Kidney epithelial cell (primary cell): ENCODE measurements around the gene ATXN10. TPM values are rescaled to one million over a fixed set of nuclear protein-coding genes. Genes with fewer than 3 reads are reported as not detected.

Experiments used
- DNase-seq: peaks from one replicate; pipeline ENCODE4 v3.0.0-alpha.2; 2010; ENCODE audit warnings: low read depth
- H3K27me3 ChIP-seq: 2 replicates; pipeline ENCODE4 v1.6.0; 2011; ENCODE audit warnings: low read length; ENCODE audit not compliant: control insufficient read depth, insufficient read depth
- H3K36me3 ChIP-seq: 2 replicates; pipeline ENCODE4 v1.5.1; 2011; ENCODE audit warnings: low read length; ENCODE audit not compliant: control insufficient read depth, insufficient read depth
- H3K4me3 ChIP-seq: 2 replicates; pipeline ENCODE4 v1.5.1; 2011; ENCODE audit warnings: low read depth, mild to moderate bottlenecking, control low read depth, low read length
- CTCF ChIP-seq: IDR thresholded peaks from 2 replicates; pipeline ENCODE4 v1.5.1; 2011; ENCODE audit warnings: mild to moderate bottlenecking, moderate library complexity, low read length, control low read depth, inconsistent platforms; ENCODE audit not compliant: insufficient read depth, poor library complexity, severe bottlenecking
- total RNA-seq: library from RNA; depleted of rRNA; stranded (reverse); fragments of >200 nt; gene quantifications from 2 replicates; pipeline ENCODE4 v1.2.3, GENCODE V29; 2015

ATXN10 gene
- total RNA-seq, 1 donor from 2014 or later, result 127 TPM

GRCh38 chr22:45864959-45865476 is 193.4 kb downstream of the ATXN10 start:
- TF ChIP-seq CTCF, result no peak
- Histone ChIP-seq H3K4me3 (no peak overlapping the region), H3K27me3 (peaks cover 39% of the 10 kb centered on the region), H3K36me3 (no peaks in the 10 kb centered on the region)
- no peak for DNase-seq

- no peak for DNase-seq
- Histone ChIP-seq H3K27me3 (peaks cover 39% of the 10 kb centered on the region), H3K36me3 (no peaks in the 10 kb centered on the region), H3K4me3 (no peak overlapping the region)
- no peak for TF ChIP-seq CTCF
These were observed 194.0 kb downstream of the ATXN10 start for GRCh38 chr22:45865561-45866125.

GRCh38 chr22:45866126-45866645 is 194.6 kb downstream of the ATXN10 start:
- Histone ChIP-seq H3K27me3 (peaks cover 39% of the 10 kb centered on the region), H3K36me3 (no peaks in the 10 kb centered on the region)
- no peak for TF ChIP-seq CTCF

GRCh38 chr22:45866646-45867117 is 195.0 kb downstream of the ATXN10 start:
- Histone ChIP-seq H3K4me3 (peak overlapping the region; percentile 24), H3K36me3 (no peaks in the 10 kb centered on the region), H3K27me3 (peaks cover 39% of the 10 kb centered on the region)
- DNase-seq, result no peak
- TF ChIP-seq CTCF, result no peak

More at GRCh38 chr22:45866126-45866645, 194.6 kb downstream of the ATXN10 start:
- no peak overlapping the region for H3K4me3 ChIP-seq
- DNase-seq, result no peak

- no peak for DNase-seq
- peaks cover 39% of the 10 kb centered on the region for H3K27me3 ChIP-seq
- peak overlapping the region; percentile 24 for H3K4me3 ChIP-seq
- no peaks in the 10 kb centered on the region for H3K36me3 ChIP-seq
- no peak for TF ChIP-seq CTCF
These were observed 195.7 kb downstream of the ATXN10 start for GRCh38 chr22:45867118-45867905.
